SU-DHL-6 (cell line): Measurements from ENCODE around the gene P3H2.
"Not testable (repeated sequence)": the region's sequence is repeated elsewhere in the genome, so short reads cannot be mapped to it uniquely, and the experiment has no call there.

Experiments
- EZH2phosphoT487 ChIP-seq: fragments of 200-600 bp; sonication (generic), shearing (Covaris generic); conservative IDR thresholded peaks from 2 replicates; pipeline ENCODE4 v1.6.1; 2018; ENCODE audit warnings: mild to moderate bottlenecking, antibody characterized with exemption, low read length, moderate library complexity, mixed read lengths
- TF ChIP-seq, protein P1 (sequence below): fragments of 200-600 bp; sonication (generic); IDR thresholded peaks from one replicate; pipeline ENCODE4 v1.5.1; 2017; ENCODE audit warnings: antibody characterized with exemption, mild to moderate bottlenecking, low read length, moderate library complexity; ENCODE audit not compliant: insufficient read depth, poor library complexity, severe bottlenecking

GRCh38 chr3:189961086-189961485 lies 159.6 kb downstream of the P3H2 start:
- TF ChIP-seq, protein P1, sequence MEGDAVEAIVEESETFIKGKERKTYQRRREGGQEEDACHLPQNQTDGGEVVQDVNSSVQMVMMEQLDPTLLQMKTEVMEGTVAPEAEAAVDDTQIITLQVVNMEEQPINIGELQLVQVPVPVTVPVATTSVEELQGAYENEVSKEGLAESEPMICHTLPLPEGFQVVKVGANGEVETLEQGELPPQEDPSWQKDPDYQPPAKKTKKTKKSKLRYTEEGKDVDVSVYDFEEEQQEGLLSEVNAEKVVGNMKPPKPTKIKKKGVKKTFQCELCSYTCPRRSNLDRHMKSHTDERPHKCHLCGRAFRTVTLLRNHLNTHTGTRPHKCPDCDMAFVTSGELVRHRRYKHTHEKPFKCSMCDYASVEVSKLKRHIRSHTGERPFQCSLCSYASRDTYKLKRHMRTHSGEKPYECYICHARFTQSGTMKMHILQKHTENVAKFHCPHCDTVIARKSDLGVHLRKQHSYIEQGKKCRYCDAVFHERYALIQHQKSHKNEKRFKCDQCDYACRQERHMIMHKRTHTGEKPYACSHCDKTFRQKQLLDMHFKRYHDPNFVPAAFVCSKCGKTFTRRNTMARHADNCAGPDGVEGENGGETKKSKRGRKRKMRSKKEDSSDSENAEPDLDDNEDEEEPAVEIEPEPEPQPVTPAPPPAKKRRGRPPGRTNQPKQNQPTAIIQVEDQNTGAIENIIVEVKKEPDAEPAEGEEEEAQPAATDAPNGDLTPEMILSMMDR = not testable (repeated sequence)
- TF ChIP-seq EZH2phosphoT487 = not testable (repeated sequence)
